LNCaP clone FGC (cell line): ENCODE measurements around the gene ART3.

Experiments used
- DNase-seq: peaks from one replicate; pipeline ENCODE4 v3.0.0-alpha.2; 2011; ENCODE audit warnings: low read depth
- H3K4me3 ChIP-seq: 2 replicates; pipeline ENCODE4 v1.5.1; 2011; ENCODE audit warnings: mild to moderate bottlenecking, low read depth, low read length, control low read depth
- TF ChIP-seq, protein P1 (sequence below): IDR thresholded peaks from 2 replicates; pipeline ENCODE4 v1.5.1; 2012; ENCODE audit warnings: mild to moderate bottlenecking; ENCODE audit not compliant: control insufficient read depth, insufficient read depth; ENCODE audit errors: extremely low read depth

Gene ART3

DNA sequence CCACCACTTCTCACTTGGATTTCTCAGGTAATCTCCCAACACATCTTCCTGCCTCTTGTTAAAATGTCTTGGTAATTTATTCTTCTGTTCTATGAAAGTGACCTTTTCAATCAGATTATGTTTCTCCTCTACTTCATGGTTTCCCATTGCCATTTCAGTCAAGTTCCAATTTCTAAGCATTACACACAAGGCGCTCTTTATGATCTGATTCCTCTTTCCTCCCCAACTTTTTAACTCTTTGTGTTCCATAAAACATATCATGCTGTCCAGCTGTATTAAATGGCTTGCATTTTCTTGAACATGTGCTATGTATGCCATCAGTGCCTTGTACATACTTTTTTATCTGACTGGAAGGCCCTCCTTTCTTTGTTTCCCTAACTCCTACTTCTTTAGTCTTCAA lies 13.1 kb upstream of the ART3 start:
- no peak for DNase-seq
- TF ChIP-seq, protein P1, sequence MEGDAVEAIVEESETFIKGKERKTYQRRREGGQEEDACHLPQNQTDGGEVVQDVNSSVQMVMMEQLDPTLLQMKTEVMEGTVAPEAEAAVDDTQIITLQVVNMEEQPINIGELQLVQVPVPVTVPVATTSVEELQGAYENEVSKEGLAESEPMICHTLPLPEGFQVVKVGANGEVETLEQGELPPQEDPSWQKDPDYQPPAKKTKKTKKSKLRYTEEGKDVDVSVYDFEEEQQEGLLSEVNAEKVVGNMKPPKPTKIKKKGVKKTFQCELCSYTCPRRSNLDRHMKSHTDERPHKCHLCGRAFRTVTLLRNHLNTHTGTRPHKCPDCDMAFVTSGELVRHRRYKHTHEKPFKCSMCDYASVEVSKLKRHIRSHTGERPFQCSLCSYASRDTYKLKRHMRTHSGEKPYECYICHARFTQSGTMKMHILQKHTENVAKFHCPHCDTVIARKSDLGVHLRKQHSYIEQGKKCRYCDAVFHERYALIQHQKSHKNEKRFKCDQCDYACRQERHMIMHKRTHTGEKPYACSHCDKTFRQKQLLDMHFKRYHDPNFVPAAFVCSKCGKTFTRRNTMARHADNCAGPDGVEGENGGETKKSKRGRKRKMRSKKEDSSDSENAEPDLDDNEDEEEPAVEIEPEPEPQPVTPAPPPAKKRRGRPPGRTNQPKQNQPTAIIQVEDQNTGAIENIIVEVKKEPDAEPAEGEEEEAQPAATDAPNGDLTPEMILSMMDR = no peak

DNA sequence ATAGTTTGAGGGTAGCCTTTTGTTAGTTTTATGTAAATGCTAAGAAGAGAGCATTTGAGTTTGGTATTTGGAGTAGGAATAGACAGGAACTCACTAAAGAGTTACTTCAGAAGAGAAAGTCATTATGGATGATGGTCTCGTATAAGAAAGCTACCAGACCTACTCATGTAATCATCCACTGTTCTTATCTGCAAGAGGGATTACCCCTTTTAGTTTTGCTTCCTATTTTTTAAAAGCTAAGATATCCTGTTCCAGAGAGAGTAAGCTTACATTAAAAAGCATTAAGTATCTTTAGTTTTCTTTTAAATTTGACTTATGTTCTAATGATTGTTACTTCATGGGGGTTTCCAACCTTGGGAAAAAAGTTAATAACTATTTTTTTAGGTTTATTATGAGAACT lies 12.5 kb upstream of the ART3 start:
- H3K4me3 ChIP-seq = no peak overlapping the region
- TF ChIP-seq, protein P1 = no peak
- DNase-seq = no peak

More for the DNA sequence above, 13.1 kb upstream of the ART3 start:
- H3K4me3 ChIP-seq = no peak overlapping the region

DNA sequence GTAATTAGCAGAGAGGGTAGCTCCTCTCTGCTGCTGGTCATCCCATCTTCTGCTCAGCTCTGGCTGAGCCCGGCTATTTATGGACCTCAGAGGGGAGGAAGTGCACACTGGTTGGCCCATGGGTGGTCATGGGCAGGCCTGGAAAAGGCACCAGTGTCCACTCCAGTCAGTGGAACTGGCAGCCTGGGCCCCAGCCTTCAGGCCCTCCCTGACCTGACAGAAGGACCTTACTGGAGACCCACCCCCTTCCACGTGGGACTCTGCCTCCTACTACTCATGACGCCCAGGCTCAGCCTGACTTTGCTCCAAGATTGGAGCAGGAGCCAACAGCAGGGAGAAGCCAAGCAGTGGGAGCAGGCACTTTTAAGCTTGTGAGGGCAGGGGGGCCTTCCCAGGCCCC lies 8.0 kb upstream of the ART3 start:
- DNase-seq = no peak
- TF ChIP-seq, protein P1 = no peak
- no peak overlapping the region for H3K4me3 ChIP-seq

GRCh38 chr4:76067652-76068286 lies 6.7 kb upstream of the ART3 start:
- no peak overlapping the region for H3K4me3 ChIP-seq
- TF ChIP-seq, protein P1 = peak; percentile 90
- peak; percentile 50 for DNase-seq

DNA sequence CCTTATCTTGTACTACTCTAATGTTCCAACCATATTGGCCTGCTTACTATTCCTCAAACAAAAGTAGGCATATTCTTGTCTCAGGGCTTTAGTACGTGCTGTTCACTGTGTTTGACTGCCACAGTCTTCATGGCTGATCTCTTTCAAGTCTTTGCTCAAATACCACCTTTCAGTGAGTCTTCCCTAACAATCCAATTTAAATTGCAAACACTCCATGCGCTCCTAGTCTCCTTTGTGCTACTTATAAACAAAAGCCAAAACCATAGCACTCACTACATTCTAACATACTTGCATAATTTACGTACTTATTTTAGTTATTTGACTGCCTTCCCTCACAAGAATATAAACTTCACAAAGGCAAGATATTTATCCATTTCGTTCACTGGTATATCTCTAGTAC lies 1.7 kb upstream of the ART3 start:
- TF ChIP-seq, protein P1 = no peak
- DNase-seq = no peak
- H3K4me3 ChIP-seq = no peak overlapping the region

- no peak for DNase-seq
- no peak overlapping the region for H3K4me3 ChIP-seq
- TF ChIP-seq, protein P1 = no peak
Observed at GRCh38 chr4:76074993-76075600, 588 bp downstream of the ART3 start.
